DND-41 (cell line): Measurements from ENCODE around the gene ADAMTS12.

Source experiments
- EZH2 ChIP-seq: IDR thresholded peaks from 3 replicates; pipeline ENCODE4 v1.6.1; 2012; ENCODE audit warnings: borderline replicate concordance, low read depth, mild to moderate bottlenecking, moderate library complexity, low read length, inconsistent platforms; ENCODE audit not compliant: severe bottlenecking
- TF ChIP-seq, protein P1 (sequence below): IDR thresholded peaks from 2 replicates; pipeline ENCODE4 v1.5.1; 2012; ENCODE audit warnings: borderline replicate concordance, low read length, moderate library complexity, mild to moderate bottlenecking; ENCODE audit not compliant: poor library complexity, severe bottlenecking; ENCODE audit errors: extremely low read depth

DNA sequence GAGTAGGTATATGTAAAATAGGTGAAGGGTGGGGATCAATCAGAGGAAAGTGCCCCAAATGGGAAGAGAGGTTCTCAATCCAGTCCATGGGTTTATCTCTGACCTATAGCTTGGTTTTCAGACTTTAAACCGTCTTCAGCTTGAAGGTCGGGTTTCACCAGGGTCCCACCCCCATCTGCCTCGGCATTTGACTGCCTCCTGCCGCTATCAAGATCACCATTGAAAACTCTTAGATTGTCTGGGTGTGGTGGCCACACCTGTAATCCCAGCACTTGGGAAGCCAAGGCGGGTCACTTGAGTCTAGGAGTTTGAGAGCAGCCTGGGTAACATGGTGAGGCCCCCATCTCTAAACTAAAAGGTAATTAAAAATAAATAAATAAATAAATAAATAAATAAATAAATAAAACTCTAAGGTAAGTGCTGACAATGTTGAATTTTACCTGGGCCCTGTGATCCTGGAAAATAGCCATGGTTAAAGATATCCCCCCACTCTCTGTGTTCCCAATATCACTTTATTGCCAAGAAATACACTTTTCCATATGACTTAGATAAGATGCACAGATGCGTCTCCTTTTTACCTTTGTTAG lies 402.2 kb downstream of the ADAMTS12 start:
- TF ChIP-seq, protein P1, sequence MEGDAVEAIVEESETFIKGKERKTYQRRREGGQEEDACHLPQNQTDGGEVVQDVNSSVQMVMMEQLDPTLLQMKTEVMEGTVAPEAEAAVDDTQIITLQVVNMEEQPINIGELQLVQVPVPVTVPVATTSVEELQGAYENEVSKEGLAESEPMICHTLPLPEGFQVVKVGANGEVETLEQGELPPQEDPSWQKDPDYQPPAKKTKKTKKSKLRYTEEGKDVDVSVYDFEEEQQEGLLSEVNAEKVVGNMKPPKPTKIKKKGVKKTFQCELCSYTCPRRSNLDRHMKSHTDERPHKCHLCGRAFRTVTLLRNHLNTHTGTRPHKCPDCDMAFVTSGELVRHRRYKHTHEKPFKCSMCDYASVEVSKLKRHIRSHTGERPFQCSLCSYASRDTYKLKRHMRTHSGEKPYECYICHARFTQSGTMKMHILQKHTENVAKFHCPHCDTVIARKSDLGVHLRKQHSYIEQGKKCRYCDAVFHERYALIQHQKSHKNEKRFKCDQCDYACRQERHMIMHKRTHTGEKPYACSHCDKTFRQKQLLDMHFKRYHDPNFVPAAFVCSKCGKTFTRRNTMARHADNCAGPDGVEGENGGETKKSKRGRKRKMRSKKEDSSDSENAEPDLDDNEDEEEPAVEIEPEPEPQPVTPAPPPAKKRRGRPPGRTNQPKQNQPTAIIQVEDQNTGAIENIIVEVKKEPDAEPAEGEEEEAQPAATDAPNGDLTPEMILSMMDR, result no peak
- TF ChIP-seq EZH2, result no peak
